T follicular helper cell (primary cell): Measurements from ENCODE around the gene MLLT6.

Experiments used
- DNase-seq: peaks from one replicate; pipeline ENCODE4 v3.0.0-alpha.2; 2020; ENCODE audit warnings: low read depth

Gene MLLT6

DNA sequence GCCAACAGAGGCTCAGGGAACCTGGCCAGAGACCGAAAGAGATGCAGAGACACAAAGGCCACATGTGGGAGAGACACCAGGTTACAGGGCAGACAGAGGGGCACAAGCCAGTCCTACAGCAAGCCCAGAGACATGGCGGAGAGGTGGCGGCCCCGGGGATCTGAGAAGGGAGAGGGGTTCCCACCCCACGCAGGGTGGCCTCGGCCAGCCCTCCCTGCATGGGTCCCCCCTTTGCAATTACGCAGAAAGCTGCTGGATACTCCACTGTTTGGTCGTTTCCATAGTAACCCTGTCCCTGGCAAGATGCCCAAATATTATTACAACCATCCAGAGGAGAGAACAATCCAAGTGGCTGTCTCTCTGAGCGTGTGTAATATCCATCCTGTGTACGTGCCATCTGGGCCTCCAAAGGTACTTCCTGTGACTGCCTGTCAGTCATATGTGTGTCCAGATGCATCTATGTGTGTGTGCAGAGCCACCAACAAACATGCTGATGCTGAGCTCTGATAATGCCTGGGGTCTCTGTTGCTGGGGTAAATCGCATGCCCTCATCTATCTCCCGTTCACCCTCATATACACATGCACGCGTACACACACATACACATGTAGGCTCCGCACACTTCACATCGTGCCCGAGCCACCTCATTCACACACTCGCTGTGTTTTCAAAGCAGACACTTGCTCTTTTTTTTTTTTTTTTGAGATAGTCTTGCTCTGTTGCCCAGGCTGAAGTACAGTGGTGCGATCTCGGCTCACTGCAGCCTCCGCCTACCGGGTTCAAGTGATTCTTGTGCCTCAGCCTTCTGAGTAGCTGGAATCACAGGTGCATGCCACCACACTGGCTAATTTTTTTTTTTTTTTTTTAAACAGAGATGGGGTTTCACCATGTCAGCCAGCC, 37.6 kb downstream of the MLLT6 start:
- no peak for DNase-seq

DNA sequence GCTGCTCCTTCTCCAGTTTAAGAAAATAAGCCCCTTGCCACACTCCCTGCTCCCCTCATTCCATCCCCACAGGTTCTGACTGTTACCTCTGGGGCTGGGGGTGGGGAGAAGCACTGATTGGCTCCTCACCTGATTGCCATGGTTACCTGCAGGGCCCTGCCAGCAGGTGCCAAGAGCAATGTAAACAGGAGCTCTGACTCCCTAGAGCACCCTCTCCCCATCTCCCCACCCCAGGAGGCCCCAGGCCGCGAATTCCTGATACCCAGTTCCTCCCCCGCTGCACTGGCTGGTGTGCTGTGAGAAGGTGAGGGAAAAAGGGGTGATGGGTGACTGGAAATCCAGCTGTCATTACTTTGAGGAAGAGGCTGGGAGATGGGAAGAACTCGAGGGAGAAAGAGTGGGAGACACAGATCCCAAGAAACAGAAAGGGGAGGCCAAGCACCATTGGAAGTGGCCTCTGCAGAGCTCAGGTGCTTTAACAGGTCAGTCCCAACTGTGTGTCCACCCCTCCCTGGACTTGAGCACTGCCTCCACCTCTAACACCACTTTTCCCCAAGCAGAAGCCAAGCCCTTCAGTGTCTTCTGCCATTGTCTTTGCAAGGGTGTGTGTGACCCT, 38.6 kb downstream of the MLLT6 start:
- DNase-seq: no peak

DNA sequence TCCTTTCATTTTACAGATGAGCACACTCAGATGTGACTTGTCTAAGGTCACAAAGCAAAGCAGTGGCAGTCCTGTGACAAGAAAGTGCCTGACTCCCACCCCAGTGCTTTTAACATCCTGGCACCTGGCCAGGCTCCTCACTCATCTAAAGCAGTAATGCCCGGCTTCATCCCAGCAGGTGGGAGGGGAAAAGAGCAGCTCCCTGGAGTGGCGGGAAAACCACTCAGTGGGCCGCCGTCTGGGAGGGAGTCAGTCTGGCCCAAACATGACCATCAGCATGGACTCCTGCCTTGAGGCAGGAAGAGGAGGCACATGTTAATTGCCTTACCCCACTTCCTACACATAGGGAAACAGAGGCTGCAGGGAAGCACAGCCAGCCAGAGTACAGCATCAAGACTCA, 40.5 kb downstream of the MLLT6 start:
- no peak for DNase-seq

DNA sequence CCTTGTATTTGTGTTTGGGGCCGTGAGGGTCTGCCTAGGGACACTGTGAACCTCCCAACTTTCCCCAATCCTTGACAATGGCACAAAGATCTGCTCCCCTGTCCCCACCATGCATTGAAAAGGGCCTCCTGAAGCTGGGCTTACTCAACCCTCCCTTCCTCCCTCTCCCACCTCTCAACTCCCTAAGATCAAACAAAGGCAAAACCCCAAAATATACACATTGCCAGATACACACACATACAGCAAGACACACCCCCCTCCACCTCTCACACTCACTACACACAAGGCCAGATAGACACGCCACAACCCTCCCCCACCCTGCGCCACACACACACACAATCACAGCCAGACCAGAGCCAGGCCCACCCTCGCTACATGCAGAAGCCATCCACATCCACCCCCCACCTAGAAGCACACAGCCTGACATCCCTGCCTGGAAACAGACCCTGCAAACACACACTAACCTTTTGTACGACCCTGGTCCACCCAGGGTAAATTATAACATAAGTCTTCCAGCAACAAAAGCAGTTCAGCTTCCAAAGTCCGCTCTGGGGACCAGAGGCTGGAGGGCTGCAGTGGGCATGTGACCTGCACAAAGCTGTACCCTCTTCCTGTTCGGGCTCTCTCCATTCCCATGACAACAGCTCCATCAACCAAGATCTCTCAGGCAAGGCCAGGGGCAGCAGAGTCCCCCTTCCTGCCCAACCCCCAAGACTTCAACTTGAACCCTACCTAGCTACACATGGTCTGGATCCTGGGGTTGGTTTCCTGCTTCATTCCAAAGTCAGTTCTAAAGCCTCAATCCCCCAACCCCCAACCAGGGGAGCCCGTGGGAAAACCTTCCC, 41.2 kb downstream of the MLLT6 start:
- DNase-seq: no peak

DNA sequence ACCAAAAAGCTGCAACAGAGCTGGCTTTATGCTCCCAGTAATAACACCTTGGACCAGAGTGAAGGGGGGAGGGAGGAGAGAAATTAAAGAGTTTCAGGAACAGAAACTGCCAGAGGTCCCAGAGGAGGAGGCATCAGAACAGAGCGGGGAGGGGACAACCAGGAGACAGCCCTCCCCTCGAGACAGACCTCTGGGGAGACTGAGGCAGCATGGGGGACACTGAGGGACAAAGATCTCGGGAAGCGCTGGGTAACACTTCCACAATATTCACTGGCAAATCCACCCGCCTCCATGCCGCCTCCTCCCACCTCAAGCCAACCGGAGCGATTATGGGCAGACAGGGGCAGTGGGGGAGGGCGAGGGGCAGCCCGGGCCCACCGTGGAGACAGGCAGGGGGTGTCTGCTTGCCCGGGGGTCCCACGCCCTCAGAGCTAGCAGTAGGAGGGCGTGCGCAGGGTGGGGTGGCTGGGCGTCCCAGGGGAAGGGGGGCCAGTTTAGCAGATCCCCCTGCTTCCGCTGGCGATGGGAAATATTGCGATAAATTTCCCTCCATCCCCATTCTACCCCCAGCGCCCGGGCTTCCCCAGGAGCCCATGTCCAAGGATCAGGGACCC, 41.9 kb downstream of the MLLT6 start:
- no peak for DNase-seq

DNA sequence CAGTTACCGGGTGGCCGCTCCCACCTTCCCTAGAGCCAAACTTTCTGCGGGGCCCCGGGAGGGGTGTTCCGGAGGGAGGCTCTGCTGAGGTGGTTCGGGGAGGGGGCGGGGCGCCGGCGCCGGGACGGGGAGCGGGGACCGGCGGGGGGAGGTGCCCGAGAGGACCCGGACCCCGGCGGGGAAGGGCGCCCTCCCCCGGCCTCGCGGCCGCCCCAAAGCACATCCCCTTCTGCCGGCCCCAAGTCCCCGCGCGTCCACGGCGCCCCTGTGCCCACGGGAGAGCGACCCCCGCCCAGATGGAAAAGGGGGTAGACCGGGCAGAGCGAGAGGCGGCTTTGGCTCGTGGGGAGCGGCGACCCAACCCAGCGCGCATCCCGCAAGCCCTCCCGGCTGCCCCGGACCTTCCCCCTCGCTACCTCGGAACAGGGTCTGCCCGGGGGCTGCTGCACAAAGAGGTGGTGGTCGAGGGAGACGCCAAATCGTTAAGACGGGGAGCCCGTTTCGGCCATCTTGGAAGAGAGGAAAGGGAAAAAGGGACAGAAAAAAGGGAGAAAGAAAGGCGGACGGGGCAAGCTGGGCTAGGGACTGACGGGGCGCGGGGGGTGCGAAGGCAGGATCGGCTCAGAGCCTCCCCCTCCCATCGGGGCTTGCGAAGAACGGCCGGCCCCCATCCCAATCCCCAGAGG, 42.5 kb downstream of the MLLT6 start:
- no peak for DNase-seq

DNA sequence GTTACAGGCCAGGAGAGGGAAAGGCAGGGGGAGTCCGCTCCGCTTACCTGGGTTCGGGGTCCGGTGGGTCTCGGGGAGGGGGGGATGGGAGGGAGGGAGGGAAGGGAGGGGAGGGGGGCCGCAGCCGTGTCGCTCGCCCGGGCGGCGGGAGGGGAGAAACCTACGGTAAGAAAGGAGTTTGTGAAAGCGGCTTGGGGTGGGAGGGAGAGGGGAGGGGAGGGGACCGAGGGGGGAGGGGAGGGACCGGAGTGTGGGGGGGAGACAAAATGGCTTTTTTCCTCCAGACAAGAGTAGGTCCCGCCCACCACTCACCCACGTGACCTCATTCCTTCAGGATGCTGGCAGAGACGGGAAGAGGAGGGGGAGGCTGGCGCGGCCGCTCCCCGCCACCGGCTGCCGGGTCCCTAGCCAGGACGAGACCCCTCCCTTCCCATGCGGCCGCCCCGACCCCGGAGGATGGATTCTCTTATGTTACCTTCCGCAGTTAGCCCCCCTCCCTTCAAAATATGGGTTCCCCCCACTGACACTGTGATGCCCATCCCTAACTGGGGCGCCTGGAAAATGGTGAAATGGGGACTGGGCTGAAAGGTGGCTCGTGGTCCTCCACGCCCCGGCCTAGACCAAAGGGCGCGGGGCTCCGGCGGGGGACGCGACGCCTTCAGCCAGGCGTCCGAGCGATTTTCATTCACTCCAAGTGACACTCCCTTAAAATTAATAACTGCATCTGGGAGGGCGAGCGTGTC, 43.2 kb downstream of the MLLT6 start, which contains the start of gene PCGF2:
TSS of gene PCGF2 (minus strand) at position 188 of the 743 bp plus-strand sequence. CDS start 7,934 bp downstream, outside the sequence.
- DNase-seq: no peak

DNA sequence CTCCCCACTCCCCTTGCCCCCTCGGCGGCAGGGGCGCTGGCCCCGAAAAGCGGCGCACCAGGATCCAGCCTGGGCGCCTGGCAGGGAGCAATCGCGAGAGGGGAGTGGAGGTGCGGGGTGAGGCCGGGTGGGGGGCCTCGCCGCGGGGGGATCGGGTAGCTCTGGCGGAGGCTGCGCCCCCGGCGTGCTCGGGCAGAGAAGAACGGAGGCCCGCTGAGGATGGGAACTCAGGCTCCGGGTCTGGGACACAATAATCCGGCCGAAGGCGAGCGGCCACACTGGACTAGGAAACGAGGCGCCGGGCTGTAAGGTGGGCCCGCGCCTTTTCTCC, 43.8 kb downstream of the MLLT6 start:
- no peak for DNase-seq

DNA sequence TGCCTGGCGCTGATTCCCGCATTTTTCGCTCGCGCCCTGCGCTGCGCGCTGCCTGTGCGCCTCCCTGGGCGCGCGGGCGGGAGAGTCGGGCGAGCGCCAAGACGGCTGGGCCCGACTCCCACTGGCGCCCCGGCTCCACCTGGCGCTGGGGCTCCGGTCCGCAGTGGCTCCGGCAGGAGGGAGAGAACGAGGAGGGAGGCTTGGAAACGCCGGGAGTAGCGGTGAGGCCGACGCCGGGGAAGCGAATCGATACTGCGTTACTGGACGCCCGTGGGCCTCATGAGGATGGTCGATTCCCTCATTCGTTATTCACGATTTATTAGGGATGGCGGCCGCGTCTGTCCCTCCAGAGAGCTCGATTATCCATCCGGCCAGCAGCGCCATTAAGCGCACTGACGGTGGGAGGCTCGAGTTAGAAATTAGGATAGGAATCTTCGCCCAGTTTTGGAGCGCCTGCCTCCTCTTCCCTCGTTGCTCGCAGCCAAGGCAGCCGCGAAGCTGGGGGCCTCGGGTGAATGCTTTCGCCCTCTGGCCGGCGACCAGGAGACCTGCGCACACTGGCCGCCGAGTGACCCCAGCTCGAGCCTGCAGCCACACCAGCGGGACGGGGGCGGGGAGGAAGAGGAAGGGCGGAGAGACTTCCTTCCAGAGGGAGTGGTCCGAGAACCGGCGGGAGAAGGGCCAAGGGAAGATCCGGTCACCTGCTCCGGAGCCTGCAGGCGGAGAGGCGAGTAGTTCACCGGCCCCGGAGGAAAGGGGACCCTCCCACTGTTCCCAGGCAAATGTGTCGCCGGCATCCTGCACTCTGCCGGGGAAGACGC, 44.4 kb downstream of the MLLT6 start:
- no peak for DNase-seq

DNA sequence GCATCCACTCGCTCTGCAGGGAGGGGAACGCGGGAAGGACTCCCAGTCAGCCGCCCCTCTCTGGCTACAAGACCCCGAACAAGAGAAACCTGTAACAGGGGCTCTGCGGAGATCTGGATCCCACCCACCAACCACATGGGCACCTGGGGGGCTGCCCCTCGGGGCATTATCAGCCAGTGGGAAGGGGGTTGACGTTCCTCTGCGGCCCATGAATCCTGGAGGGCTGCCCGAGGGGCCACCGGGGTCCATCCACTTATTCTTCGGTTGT, 44.9 kb downstream of the MLLT6 start:
- DNase-seq: no peak

DNA sequence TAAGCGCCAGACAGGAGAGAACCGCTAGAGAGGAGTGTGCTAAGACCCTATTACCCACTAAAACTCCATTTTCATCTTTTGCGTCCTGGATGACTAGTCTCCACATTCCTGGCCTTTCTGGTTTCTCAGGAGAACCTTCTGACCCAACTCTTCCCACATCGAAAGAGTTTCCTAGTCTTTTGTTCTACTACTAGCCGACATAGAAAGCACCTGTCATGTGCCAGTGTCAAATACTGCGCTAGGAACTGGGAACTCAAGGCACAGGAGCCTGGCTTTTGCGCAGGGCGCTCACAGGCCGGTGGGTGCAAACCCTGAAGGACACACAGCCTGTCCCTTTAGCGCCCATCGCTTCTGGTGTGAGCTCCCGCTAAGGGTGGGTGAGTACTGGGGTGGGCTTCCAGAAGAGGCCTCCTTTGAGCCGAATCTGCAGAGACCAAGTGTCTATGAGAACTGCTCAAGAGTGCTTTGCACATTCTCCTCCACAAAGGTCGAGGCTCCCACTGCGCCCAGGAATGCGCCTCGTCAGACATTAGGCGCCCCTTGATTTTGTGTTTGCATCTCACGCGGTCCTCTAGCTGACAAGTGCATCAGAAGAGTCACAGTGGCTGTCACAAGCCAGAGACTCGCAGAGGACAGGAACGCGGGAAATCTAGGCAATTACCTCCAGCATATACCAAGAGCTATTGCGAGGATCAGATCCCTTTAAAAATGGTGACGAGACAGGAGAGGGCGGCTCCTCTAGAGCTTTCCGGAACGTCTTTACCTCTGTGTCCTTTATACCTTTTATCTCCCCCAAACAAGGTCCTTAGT, 45.4 kb downstream of the MLLT6 start:
- DNase-seq: no peak

DNA sequence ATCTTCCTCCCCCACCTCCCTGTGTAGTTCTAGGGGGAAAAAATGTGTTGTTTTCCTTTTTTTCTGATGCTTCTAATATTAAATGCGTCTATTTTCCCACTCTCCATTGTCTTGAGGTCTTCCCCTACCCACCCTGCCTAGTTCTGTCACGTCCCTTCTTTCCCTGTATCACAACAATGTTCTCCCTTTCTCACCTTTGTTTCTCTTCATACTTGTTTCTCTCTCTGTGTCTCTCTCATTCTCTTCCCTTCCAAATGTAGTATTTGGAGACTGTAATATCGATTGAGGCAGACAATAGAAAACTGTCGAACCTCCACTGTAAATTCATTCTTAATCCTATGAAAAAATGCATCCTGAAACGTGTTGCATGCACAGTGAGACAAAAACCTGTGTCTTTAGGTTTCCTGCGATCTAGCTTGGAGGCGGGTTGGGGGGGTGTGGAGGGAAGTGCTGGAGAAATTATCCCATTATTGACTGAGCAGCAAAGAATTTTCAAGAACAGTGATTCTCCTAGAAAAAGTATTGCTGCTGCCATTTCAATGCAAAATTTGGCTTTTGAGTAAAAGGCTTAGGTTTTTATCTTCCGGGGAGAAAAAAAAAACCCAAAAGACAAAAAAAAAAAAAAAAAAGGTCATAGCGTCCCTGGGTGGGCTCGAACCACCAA, 46.2 kb downstream of the MLLT6 start:
- DNase-seq: no peak

DNA sequence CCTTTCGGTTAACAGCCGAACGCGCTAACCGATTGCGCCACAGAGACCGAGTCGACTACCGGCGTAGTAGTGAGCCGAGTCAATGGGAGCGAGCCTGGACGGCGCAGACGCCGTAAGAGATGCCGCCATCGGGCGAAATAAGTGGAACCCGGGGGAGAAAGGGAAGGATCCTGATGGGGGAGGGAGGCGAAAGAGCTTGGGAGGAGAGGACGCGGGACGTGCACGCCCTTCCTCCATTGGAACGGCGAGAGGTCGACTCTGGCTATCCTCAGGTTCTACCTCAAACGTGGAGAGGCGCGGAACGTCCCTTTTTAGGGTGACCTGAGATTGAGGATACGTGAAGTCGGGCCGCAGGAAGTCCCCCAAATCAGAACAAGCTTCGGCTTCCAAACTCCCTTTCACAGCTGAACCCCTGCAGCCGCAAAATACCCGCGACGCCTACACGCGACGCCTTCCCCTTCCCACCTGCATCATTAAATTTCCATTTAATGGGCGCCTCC, 46.8 kb downstream of the MLLT6 start:
- peak; percentile 58 for DNase-seq

DNA sequence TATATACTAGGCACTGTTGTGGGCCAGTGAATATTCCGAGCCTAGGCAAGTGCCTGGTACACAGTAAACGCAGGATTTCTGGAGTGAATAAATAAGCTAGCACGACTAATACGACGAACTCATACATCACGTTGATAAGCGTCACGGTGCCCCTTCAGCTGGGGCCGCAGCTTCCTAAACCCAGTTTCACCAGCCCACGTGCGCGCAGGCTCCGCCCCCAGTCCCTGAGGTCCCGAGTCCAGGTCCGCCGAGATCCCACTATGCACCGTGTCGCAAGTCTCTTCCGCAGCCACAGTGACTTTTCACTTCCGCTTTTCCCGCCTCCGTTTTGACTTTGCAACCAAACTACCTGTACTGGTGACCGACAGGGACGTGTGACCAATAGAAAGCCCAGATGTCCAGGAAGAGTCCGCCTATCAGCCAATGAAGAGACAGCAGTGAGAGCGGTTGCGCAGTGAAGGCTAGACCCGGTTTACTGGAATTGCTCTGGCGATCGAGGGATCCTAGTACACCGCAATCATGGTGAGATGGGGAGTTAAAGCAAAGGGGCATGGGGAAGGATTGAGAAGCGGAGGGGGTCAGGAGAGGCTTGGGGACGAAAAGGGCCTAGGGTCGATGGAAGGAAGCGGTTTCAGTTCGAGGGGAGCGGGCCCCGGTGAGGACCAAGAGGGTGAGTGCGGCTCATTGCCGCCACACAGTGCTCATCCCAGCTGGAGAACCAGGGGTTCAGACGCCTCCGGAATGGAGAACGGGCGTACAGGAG, 47.4 kb downstream of the MLLT6 start, which contains the start of gene PSMB3:
TSS of gene PSMB3 (plus strand) at position 434 of the 763 bp plus-strand sequence. CDS start at position 520, 86 bp downstream.
- DNase-seq: peak; percentile 94

DNA sequence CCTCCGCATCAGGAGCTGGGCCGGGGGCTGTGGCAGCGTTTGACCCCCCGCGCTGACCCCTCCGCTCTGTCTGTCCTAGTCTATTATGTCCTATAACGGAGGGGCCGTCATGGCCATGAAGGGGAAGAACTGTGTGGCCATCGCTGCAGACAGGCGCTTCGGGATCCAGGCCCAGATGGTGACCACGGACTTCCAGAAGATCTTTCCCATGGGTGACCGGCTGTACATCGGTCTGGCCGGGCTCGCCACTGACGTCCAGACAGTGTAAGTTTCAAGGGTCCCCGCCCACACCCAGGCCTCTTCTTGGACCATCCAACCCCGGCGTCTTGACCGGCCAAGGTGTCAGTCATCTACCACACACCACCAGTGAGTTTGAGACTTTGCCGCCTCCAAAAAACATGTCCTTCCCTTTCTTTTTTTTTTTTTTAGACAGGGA, 48.0 kb downstream of the MLLT6 start:
- no peak for DNase-seq

DNA sequence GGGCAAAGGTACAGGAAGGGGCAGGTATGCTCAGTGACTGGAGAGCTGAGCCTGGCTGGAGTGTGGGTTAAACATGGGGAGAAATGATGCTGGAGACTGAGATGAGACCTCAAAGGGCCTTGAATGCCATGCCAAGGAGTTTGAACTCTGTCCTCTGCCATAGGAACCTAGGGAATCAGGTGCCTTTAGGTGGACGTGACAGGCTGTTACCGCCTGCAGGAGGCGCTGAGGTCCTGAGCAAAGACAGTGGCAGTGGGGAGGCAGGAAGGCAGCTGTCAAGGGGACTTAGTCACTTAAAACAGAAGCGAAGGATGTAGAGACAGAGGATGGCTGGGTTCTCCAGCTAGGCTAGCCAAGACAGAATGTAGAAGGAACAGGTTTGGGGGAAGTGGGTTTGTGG, 56.5 kb downstream of the MLLT6 start:
- DNase-seq: no peak

DNA sequence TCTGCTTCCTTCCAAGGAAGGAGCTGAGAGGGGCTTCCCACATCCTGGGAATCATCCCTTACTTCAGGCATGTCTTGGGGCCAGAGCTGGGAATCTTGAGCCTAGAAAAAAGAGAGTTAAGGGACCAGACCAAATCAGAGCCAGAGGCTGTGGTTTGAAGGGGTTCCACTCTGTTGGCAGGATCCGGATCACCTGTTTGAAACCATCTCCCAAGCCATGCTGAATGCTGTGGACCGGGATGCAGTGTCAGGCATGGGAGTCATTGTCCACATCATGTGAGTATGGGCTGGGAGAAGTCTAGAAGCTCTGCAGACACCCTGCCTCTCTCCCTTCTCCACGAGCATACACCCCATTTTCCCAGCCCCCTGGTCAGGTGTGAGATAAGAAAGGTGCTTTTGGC, 57.2 kb downstream of the MLLT6 start:
- no peak for DNase-seq

DNA sequence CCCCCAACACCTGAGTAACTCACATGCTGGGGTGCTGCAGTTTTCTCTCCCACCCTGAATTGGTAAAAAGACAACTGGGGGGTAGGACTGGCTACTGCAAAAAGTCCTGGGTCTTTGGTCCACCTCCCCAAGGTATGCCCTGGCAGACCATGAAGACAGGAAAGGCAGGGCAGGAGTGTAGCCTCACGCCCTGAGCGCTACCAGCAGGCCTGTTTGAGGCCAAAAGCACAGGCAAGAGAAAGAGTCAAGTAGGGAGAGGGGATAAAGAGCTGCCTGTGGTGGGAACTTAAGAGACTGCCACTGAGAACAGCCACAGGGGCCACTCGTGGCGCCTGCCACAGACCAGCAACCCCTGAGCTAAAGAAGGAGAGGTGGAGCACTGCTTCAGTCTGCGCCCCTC, 61.3 kb downstream of the MLLT6 start:
- DNase-seq: no peak
